HG03442 (cell line): ENCODE measurements around the gene AP1S2.

Source experiments
- ATAC-seq: cut with Tn5 transposase; IDR thresholded peaks from one replicate; pipeline ENCODE4 v1.9.1; 2021; ENCODE audit warnings: mild to moderate bottlenecking, moderate library complexity; ENCODE audit not compliant: unreplicated experiment

Gene AP1S2

GRCh38 chrX:15812192-15812938 lies 42.2 kb downstream of the AP1S2 start:
- no peak for ATAC-seq

- no peak for ATAC-seq
Measured at GRCh38 chrX:15808254-15808653, 46.4 kb downstream of the AP1S2 start.

- ATAC-seq = no peak
Measured at GRCh38 chrX:15804563-15804962, 50.0 kb downstream of the AP1S2 start.

- ATAC-seq = no peak
Measured at GRCh38 chrX:15797707-15798106, 56.9 kb downstream of the AP1S2 start.

- peak; percentile 15 for ATAC-seq
Measured at GRCh38 chrX:15790769-15791290, 63.8 kb downstream of the AP1S2 start.

- ATAC-seq = peak; percentile 93
Measured at GRCh38 chrX:15789979-15790768, 64.4 kb downstream of the AP1S2 start, which contains the start of gene ZRSR2. ZRSR2 (plus strand) TSS chrX:15790484; CDS start chrX:15790496, 12 bp downstream.

- ATAC-seq = no peak
Measured at GRCh38 chrX:15786915-15787314, 67.7 kb downstream of the AP1S2 start.

GRCh38 chrX:15785176-15785750 lies 69.3 kb downstream of the AP1S2 start:
- no peak for ATAC-seq

GRCh38 chrX:15781961-15782699 lies 72.5 kb downstream of the AP1S2 start:
- peak; percentile 68 for ATAC-seq
